GM12865 (cell line): Measurements from ENCODE around the gene PREX1.

ENCODE experiments used
- DNase-seq: peaks from one replicate; pipeline ENCODE4 v3.0.0; 2010; ENCODE audit warnings: low read depth
- H3K4me3 ChIP-seq: 2 replicates; pipeline ENCODE4 v1.5.1; 2011; ENCODE audit warnings: mild to moderate bottlenecking, low read depth, low read length, control low read depth
- TF ChIP-seq, protein P1 (sequence below): IDR thresholded peaks from 2 replicates; pipeline ENCODE4 v1.5.1; 2011; ENCODE audit warnings: low read length, control low read depth, low read depth, inconsistent platforms; ENCODE audit not compliant: insufficient read depth; ENCODE audit errors: missing control alignments

The PREX1 gene

DNA sequence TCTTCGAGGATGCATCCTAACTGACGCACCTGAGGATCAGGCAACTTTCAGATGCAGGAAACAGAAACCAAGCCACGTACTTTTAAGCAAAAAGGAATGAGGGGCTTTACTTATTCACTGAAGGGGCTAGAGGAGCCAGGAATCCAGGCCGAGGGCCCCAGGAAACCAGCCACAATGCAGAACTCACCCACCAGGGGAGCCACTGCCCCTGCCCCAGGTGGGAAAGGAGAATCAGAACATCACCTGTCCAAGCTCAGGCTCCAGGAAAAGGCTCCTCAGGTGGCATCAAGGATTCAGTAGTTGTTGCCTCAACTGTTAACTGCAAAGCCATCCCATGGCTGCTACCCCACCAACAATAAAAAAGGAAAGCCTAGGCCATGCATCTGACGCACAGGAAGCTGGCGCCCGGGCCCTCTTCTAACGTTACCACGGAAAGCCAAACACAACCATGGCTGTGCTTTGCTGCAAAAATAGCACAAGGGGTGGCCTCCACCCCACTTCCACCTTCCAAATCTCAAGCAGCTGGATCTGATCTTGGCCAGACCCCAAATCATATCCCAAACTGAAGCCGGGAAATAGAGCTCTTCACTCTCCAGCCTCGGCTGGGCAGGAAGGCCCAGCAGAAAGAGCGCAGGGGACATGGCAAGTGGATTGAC is 121.0 kb downstream of the PREX1 start:
- TF ChIP-seq, protein P1, sequence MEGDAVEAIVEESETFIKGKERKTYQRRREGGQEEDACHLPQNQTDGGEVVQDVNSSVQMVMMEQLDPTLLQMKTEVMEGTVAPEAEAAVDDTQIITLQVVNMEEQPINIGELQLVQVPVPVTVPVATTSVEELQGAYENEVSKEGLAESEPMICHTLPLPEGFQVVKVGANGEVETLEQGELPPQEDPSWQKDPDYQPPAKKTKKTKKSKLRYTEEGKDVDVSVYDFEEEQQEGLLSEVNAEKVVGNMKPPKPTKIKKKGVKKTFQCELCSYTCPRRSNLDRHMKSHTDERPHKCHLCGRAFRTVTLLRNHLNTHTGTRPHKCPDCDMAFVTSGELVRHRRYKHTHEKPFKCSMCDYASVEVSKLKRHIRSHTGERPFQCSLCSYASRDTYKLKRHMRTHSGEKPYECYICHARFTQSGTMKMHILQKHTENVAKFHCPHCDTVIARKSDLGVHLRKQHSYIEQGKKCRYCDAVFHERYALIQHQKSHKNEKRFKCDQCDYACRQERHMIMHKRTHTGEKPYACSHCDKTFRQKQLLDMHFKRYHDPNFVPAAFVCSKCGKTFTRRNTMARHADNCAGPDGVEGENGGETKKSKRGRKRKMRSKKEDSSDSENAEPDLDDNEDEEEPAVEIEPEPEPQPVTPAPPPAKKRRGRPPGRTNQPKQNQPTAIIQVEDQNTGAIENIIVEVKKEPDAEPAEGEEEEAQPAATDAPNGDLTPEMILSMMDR: no peak
- no peak overlapping the region for H3K4me3 ChIP-seq
- no peak for DNase-seq

DNA sequence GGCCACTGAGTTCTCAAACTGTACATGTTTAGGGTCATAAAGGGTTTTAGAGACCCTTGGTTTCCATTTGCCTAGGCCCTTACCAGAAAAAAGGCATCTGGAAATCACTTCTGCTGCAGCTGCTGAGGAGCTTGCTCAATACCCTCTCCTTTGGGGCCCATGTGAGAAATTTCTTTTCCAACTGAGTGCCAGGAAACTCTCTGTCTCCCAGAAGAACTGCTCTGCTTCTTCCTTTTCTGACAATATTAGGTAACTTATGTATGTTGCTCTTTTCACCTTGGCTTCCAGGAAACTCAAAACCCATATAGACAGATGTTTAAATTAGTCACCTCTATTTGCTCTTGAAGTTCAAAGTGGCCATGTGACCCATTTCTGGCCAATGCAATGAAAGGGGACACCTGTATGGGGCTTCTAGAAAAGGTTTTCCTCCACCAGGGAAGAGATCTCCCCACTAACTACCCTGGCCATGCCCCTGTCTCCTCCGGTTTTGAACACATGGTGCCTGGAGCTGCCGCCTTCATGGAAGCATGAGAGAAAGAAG is 121.6 kb downstream of the PREX1 start:
- no peak overlapping the region for H3K4me3 ChIP-seq
- no peak for DNase-seq
- TF ChIP-seq, protein P1: no peak

DNA sequence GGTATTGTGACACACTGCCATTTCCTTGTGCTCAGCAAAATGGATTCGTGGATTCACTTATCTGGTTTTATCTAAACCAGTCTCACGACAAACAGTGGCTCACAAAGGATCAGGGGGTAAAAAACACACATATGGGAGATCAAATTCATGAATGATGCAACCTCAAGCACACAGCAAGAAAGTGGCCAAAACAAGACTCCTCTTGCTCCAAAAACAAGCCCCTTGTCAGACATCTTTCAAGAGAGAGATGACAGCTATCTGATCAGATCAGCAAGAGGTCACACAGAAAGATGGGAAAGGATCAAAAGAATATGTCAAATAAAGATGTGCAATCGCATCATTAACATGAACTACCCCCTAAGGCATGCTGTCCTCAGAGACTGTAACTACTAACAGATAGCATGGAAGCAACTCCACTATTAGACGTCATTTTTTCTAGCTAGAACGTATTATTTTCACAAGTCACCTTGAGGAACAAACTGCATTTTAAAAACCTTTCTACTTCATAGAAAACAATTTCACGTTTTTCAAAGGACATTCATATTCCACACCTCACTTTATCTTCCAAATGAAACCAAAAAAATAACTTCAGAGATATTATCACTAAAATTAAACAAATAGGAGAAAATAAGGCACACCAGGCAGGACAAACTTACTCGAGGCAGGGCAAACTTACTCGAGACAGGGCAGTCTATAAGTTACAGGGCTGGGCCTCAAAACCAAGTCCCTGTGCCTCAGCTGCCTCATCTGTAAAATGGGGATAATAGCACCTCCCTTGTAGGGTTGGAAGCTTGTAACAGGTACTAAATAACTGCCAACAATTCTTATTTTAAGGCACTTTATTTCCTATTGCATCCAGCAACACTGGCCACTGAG is 122.3 kb downstream of the PREX1 start:
- TF ChIP-seq, protein P1: no peak
- DNase-seq: no peak
- H3K4me3 ChIP-seq: no peak overlapping the region

DNA sequence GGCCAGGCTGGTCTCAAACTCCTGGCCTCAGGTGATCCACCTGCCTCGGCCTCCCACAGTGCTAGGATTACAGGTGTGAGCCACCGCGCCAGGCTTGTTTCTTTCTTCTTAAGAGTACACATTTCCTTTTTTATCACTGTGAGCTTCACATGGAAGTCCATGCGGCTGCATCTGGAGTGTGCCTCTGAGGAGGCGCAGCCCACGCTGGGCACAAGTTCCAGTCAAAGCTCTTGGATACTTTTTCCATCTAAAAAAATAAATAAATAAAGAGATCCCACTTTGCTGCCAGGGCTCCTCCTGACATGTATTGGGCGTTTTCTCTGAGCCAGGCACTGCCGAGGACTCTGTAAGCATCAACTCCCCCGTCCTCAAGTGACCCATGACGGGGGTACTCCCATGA is 123.0 kb downstream of the PREX1 start:
- no peak for DNase-seq
- H3K4me3 ChIP-seq: no peak overlapping the region
- TF ChIP-seq, protein P1: no peak

DNA sequence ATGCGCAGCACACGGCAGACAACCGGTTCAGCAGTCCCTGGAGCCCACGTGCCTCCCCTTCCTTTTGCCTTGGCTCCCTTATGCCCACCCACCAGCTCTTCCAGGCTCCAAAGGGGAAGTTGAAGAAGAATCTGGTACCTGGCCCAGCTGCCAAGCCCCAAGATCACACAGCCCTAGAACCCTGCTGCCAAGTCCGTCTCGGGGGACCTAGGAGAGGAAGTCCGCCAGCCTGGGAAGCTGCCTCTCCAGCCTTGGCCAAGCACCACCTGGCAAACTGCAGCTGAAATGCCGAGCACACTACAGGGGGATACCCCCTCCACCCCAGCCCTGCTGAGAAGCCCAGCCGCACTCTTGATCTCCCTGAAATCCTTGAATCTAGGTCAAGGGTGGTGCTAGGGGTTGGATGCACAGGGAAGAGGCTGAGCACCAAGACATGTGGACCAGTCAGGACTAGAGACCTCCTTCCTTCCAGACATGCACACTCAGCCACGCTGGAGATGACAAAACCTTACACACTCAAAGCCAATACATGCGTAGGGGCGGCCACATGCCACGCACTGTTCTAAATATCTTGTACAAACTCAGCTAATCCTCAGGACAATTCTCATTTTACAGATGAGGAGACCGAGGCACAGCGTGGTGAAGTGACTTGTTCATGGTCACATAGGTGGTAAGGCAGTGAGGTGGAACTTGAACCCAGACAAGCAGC is 124.1 kb downstream of the PREX1 start:
- TF ChIP-seq, protein P1: no peak
- no peak overlapping the region for H3K4me3 ChIP-seq
- DNase-seq: no peak

DNA sequence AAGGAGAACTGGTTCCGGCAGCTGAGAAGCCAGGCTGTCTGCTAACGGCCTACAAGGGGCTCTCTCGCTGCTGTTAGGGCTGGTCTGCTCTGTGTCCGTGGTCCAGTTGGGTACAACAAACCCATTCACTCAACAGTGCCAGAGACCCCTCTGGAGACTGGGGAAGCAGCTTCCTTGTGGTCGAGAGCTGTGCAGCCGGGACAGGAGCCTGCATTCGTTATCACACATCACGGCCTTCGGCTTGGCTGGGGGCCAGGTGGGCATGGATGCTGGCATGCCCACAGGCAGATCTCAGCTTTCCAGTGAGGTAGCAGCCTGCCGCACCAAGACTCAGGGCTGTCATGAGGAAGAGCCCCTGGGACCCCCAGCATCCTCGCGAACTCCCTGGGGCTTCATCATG is 124.7 kb downstream of the PREX1 start:
- H3K4me3 ChIP-seq: no peak overlapping the region
- TF ChIP-seq, protein P1: no peak
- DNase-seq: no peak
